WTC11 (cell line): ENCODE measurements around the gene FAM216B. TPM values are rescaled to one million over a fixed set of nuclear protein-coding genes. Genes with fewer than 3 reads are reported as not detected.

Experiments
- ATAC-seq: fragments of 200-7000 bp; cut with Tn5 transposase; 2 replicates; pipeline ENCODE4 v1.10.0; 2021; ENCODE audit warnings: mild to moderate bottlenecking, moderate library complexity
- CTCF ChIA-PET: fragments of 300-600 bp; sonication (Branson Sonifier 250); formaldehyde crosslinking; loops from one replicate; lab custom pipeline; 2021; ENCODE audit warnings: antibody characterized with exemption; lab: Charles Lee
- POLR2A ChIA-PET: fragments of 350-600 bp; sonication (Branson Sonifier 250); formaldehyde crosslinking; loops from one replicate; lab custom pipeline; 2021; ENCODE audit warnings: antibody characterized with exemption; lab: Charles Lee
- DNase-seq: peaks from one replicate; pipeline ENCODE4 v3.0.0; 2021; ENCODE audit warnings: low spot score
- H3K27ac Mint-ChIP-seq: 2 replicates; pipeline ENCODE4 v1.8.0; 2021; ENCODE audit warnings: mixed read lengths
- H3K27me3 Mint-ChIP-seq: 2 replicates; pipeline ENCODE4 v1.8.0; 2021; ENCODE audit warnings: low read depth, mild to moderate bottlenecking, moderate library complexity, mixed read lengths
- H3K36me3 Mint-ChIP-seq: 2 replicates; pipeline ENCODE4 v1.8.0; 2021; ENCODE audit warnings: mixed read lengths
- H3K4me1 Mint-ChIP-seq: 2 replicates; pipeline ENCODE4 v1.8.0; 2022; ENCODE audit warnings: mixed read lengths
- H3K4me3 Mint-ChIP-seq: 2 replicates; pipeline ENCODE4 v1.8.0; 2021; ENCODE audit warnings: mild to moderate bottlenecking, moderate library complexity, mixed read lengths
- H3K9me3 Mint-ChIP-seq: 2 replicates; pipeline ENCODE4 v1.8.0; 2021; ENCODE audit warnings: mixed read lengths
- ATF1 ChIP-seq: sonication (generic); formaldehyde crosslinking; IDR thresholded peaks from 2 replicates; pipeline ENCODE4 v1.8.1; 2023; ENCODE audit warnings: mild to moderate bottlenecking, moderate library complexity, missing genetic modification reagents
- CREB1 ChIP-seq: sonication (generic); formaldehyde crosslinking; IDR thresholded peaks from 2 replicates; pipeline ENCODE4 v1.8.0; 2023; ENCODE audit warnings: mild to moderate bottlenecking, missing genetic modification reagents
- FOXK1 ChIP-seq: sonication (generic); formaldehyde crosslinking; IDR thresholded peaks from 2 replicates; pipeline ENCODE4 v1.8.0; 2022; ENCODE audit warnings: mild to moderate bottlenecking, moderate library complexity, missing genetic modification reagents
- FOXP1 ChIP-seq: sonication (generic); formaldehyde crosslinking; IDR thresholded peaks from 2 replicates; pipeline ENCODE4 v1.8.0; 2022; ENCODE audit warnings: missing genetic modification reagents, mild to moderate bottlenecking, moderate library complexity, borderline replicate concordance
- IRF2 ChIP-seq: sonication (generic); formaldehyde crosslinking; IDR thresholded peaks from 2 replicates; pipeline ENCODE4 v1.8.0; 2022; ENCODE audit warnings: low read depth, missing genetic modification reagents, borderline replicate concordance
- SMAD4 ChIP-seq: sonication (generic); formaldehyde crosslinking; IDR thresholded peaks from 2 replicates; pipeline ENCODE4 v1.8.0; 2022; ENCODE audit warnings: mild to moderate bottlenecking, missing genetic modification reagents
- ZBTB21 ChIP-seq: sonication (generic); formaldehyde crosslinking; IDR thresholded peaks from 2 replicates; pipeline ENCODE4 v1.8.1; 2023; ENCODE audit warnings: mild to moderate bottlenecking, missing genetic modification reagents, borderline replicate concordance
- ZNF219 ChIP-seq: sonication (generic); formaldehyde crosslinking; IDR thresholded peaks from 2 replicates; pipeline ENCODE4 v1.8.0; 2023; ENCODE audit warnings: missing genetic modification reagents, mild to moderate bottlenecking, borderline replicate concordance
- total RNA-seq: library from RNA; stranded (reverse); gene quantifications from 3 replicates; pipeline ENCODE4 v1.2.3, GENCODE V29; 2021
- TF ChIP-seq, protein P1 (sequence below): sonication (generic); formaldehyde crosslinking; IDR thresholded peaks from 2 replicates; pipeline ENCODE4 v1.8.0; 2023; ENCODE audit warnings: mild to moderate bottlenecking, missing genetic modification reagents
- TF ChIP-seq, protein P2 (sequence below): sonication (generic); formaldehyde crosslinking; IDR thresholded peaks from 2 replicates; pipeline ENCODE4 v1.8.0; 2022; ENCODE audit warnings: mild to moderate bottlenecking, missing genetic modification reagents
- TF ChIP-seq, protein P3 (sequence below): fragments of 250-450 bp; sonication (Bioruptor Pico); IDR thresholded peaks from 2 replicates; pipeline ENCODE4 v1.8.0; 2021; ENCODE audit warnings: mild to moderate bottlenecking
- TF ChIP-seq, protein P4 (sequence below): sonication (generic); formaldehyde crosslinking; IDR thresholded peaks from 2 replicates; pipeline ENCODE4 v1.8.1; 2022; ENCODE audit warnings: low read depth, mild to moderate bottlenecking, moderate library complexity, missing genetic modification reagents, borderline replicate concordance
- TF ChIP-seq, protein P5 (sequence below): fragments of 250-450 bp; sonication (Bioruptor Pico); IDR thresholded peaks from 2 replicates; pipeline ENCODE4 v2.1.2; 2022; ENCODE audit warnings: mild to moderate bottlenecking, moderate library complexity
- TF ChIP-seq, protein P6 (sequence below): sonication (generic); formaldehyde crosslinking; conservative IDR thresholded peaks from 2 replicates; pipeline ENCODE4 v1.8.1; 2023; ENCODE audit warnings: mild to moderate bottlenecking, low read depth, missing genetic modification reagents, moderate library complexity
- TF ChIP-seq, protein P7 (sequence below): sonication (generic); formaldehyde crosslinking; IDR thresholded peaks from 2 replicates; pipeline ENCODE4 v1.8.1; 2023; ENCODE audit warnings: mild to moderate bottlenecking, moderate library complexity, missing genetic modification reagents

Gene FAM216B
- total RNA-seq, 1 experiment from 2014 or later: not detected

DNA sequence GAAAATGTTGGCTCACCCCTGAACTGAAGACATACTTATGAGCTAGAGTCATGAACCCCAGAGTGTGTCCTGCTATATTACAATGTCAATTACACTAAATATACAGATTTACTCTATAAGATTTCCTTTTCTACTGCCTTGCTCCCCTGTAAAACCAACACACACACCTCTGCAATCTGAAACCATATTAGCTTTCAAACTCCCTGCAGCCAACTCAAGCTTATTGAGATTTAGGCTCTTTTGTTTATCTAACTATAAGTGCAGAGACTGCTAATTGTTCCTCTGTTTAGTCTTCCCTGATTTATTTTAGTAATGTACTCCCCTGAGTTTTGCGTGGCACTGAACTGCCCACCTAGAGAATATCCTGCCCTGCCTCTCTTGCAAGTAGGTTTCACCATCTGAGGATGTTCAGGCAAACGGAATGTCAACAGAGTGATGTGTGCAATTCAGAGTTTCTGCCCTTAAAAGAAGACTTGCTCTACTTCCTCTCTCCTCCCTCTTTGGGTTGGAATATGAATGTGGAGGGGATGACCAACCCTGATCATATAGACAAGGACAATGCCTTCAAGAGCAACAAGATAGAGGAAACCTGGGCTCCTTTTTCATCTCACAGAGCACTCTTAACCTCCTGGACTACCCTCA lies 22.3 kb downstream of the FAM216B start (continued):
- TF ChIP-seq, protein P1, sequence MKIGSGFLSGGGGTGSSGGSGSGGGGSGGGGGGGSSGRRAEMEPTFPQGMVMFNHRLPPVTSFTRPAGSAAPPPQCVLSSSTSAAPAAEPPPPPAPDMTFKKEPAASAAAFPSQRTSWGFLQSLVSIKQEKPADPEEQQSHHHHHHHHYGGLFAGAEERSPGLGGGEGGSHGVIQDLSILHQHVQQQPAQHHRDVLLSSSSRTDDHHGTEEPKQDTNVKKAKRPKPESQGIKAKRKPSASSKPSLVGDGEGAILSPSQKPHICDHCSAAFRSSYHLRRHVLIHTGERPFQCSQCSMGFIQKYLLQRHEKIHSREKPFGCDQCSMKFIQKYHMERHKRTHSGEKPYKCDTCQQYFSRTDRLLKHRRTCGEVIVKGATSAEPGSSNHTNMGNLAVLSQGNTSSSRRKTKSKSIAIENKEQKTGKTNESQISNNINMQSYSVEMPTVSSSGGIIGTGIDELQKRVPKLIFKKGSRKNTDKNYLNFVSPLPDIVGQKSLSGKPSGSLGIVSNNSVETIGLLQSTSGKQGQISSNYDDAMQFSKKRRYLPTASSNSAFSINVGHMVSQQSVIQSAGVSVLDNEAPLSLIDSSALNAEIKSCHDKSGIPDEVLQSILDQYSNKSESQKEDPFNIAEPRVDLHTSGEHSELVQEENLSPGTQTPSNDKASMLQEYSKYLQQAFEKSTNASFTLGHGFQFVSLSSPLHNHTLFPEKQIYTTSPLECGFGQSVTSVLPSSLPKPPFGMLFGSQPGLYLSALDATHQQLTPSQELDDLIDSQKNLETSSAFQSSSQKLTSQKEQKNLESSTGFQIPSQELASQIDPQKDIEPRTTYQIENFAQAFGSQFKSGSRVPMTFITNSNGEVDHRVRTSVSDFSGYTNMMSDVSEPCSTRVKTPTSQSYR (CRISPR knock-in tag): no peak
- TF ChIP-seq SMAD4 (CRISPR knock-in tag) (no peak), ZBTB21 (CRISPR knock-in tag) (no peak), IRF2 (CRISPR knock-in tag) (no peak)
- TF ChIP-seq, protein P2, sequence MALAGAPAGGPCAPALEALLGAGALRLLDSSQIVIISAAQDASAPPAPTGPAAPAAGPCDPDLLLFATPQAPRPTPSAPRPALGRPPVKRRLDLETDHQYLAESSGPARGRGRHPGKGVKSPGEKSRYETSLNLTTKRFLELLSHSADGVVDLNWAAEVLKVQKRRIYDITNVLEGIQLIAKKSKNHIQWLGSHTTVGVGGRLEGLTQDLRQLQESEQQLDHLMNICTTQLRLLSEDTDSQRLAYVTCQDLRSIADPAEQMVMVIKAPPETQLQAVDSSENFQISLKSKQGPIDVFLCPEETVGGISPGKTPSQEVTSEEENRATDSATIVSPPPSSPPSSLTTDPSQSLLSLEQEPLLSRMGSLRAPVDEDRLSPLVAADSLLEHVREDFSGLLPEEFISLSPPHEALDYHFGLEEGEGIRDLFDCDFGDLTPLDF: no peak
- TF ChIP-seq, protein P3, sequence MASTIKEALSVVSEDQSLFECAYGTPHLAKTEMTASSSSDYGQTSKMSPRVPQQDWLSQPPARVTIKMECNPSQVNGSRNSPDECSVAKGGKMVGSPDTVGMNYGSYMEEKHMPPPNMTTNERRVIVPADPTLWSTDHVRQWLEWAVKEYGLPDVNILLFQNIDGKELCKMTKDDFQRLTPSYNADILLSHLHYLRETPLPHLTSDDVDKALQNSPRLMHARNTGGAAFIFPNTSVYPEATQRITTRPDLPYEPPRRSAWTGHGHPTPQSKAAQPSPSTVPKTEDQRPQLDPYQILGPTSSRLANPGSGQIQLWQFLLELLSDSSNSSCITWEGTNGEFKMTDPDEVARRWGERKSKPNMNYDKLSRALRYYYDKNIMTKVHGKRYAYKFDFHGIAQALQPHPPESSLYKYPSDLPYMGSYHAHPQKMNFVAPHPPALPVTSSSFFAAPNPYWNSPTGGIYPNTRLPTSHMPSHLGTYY (CRISPR knock-in tag): no peak

DNA sequence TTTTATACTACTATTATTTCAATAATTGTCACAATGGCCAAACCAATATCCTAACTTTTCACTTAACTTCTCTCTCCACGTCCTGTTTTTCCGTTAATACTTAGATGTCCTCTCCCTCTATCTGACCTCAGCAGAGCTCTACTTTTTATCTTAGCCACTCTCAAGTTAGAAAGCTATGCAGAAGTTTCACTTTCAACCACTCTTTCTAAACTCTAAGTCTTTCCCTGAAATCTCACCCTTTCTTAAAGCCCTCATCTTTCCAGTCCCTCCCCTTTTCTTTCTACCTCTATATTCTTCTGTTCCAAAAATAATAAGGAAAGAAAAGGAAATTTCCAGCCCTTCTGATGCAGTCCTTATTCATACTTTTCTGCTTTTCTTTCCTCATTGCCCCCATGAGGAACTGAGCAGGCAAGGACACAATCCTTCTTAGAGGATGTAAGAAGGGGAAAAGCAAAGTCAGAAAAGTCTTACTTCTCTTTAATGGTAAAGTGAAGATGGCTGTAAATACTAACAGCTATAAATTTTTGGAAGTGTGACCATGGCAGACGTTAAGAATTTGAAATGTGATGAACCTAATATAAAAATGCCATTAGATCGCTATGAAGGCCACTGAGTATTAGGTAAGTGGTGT lies 23.0 kb downstream of the FAM216B start:
- no peak overlapping the region for H3K4me3 Mint-ChIP-seq

More for the DNA sequence above, 23.0 kb downstream of the FAM216B start:
- no peak for ATAC-seq
- H3K27ac Mint-ChIP-seq: no peak overlapping the region
- H3K9me3 Mint-ChIP-seq: no peaks in the 10 kb centered on the region; the same call in 1 of the 2 replicates
- H3K4me1 Mint-ChIP-seq: no peaks in the 10 kb centered on the region
- no peak for TF ChIP-seq FOXK1
- TF ChIP-seq CREB1 (CRISPR knock-in tag): no peak
- no peak for TF ChIP-seq ATF1
- TF ChIP-seq, protein P1 (CRISPR knock-in tag): no peak
- TF ChIP-seq, protein P4, sequence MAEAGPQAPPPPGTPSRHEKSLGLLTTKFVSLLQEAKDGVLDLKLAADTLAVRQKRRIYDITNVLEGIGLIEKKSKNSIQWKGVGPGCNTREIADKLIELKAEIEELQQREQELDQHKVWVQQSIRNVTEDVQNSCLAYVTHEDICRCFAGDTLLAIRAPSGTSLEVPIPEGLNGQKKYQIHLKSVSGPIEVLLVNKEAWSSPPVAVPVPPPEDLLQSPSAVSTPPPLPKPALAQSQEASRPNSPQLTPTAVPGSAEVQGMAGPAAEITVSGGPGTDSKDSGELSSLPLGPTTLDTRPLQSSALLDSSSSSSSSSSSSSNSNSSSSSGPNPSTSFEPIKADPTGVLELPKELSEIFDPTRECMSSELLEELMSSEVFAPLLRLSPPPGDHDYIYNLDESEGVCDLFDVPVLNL (CRISPR knock-in tag): no peak
- TF ChIP-seq, protein P5, sequence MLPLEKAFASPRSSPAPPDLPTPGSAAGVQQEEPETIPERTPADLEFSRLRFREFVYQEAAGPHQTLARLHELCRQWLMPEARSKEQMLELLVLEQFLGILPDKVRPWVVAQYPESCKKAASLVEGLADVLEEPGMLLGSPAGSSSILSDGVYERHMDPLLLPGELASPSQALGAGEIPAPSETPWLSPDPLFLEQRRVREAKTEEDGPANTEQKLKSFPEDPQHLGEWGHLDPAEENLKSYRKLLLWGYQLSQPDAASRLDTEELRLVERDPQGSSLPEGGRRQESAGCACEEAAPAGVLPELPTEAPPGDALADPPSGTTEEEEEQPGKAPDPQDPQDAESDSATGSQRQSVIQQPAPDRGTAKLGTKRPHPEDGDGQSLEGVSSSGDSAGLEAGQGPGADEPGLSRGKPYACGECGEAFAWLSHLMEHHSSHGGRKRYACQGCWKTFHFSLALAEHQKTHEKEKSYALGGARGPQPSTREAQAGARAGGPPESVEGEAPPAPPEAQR (CRISPR knock-in tag): no peak
- no peak for TF ChIP-seq ZNF219 (CRISPR knock-in tag)
- TF ChIP-seq FOXP1 (CRISPR knock-in tag): no peak
- TF ChIP-seq, protein P6, sequence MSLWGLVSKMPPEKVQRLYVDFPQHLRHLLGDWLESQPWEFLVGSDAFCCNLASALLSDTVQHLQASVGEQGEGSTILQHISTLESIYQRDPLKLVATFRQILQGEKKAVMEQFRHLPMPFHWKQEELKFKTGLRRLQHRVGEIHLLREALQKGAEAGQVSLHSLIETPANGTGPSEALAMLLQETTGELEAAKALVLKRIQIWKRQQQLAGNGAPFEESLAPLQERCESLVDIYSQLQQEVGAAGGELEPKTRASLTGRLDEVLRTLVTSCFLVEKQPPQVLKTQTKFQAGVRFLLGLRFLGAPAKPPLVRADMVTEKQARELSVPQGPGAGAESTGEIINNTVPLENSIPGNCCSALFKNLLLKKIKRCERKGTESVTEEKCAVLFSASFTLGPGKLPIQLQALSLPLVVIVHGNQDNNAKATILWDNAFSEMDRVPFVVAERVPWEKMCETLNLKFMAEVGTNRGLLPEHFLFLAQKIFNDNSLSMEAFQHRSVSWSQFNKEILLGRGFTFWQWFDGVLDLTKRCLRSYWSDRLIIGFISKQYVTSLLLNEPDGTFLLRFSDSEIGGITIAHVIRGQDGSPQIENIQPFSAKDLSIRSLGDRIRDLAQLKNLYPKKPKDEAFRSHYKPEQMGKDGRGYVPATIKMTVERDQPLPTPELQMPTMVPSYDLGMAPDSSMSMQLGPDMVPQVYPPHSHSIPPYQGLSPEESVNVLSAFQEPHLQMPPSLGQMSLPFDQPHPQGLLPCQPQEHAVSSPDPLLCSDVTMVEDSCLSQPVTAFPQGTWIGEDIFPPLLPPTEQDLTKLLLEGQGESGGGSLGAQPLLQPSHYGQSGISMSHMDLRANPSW (CRISPR knock-in tag): no peak
- TF ChIP-seq, protein P7, sequence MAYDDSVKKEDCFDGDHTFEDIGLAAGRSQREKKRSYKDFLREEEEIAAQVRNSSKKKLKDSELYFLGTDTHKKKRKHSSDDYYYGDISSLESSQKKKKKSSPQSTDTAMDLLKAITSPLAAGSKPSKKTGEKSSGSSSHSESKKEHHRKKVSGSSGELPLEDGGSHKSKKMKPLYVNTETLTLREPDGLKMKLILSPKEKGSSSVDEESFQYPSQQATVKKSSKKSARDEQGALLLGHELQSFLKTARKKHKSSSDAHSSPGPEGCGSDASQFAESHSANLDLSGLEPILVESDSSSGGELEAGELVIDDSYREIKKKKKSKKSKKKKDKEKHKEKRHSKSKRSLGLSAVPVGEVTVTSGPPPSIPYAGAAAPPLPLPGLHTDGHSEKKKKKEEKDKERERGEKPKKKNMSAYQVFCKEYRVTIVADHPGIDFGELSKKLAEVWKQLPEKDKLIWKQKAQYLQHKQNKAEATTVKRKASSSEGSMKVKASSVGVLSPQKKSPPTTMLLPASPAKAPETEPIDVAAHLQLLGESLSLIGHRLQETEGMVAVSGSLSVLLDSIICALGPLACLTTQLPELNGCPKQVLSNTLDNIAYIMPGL (CRISPR knock-in tag): no peak
- TF ChIP-seq, all 79 proteins: peak for 0
- POLR2A ChIA-PET: no interaction called here
- no peak for DNase-seq
- CTCF ChIA-PET: no interaction called here
- H3K27me3 Mint-ChIP-seq: no peaks in the 10 kb centered on the region
- no peaks in the 10 kb centered on the region for H3K36me3 Mint-ChIP-seq
